CMK (cell line): ENCODE measurements around the gene CAV1.

ENCODE experiments used
- DNase-seq: peaks from one replicate; pipeline ENCODE4 v3.0.0-alpha.2; 2010; ENCODE audit warnings: low read depth

Gene CAV1

DNA sequence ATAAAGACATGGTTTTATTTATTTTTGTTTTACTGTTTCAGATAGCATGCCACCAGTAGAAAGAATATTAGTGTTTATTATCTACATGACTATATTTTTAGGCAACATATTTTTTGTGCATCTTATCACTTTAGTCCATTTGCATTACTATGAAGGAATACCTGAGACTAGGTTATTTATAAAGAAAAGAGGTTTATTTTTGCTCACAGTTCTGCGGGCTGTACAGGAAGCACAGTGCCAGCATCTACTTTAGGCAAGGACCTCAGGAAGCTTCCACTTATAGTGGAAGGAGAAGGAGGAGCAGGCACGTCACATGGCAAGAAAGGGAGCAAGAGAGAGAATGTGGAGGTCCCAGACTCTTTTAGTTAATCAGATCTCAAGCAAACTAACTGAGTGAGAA is 19.6 kb upstream of the CAV1 start:
- DNase-seq = no peak

DNA sequence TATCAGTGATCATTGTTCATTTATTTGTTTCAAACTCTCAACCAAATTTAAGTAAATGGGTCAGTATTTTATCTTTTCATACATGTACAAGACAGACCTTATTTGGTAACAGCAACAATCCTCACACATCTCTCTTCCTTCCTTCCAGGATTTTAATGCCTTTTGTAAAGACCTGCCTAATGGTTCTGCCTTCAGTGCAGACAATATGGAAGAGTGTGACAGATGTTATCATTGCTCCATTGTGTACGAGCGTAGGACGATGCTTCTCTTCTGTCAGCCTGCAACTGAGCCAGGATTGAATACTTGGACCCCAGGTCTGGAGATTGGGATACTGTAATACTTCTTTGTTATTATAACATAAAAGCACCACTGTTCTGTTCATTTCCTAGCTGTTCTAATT is 19.0 kb upstream of the CAV1 start:
- no peak for DNase-seq

DNA sequence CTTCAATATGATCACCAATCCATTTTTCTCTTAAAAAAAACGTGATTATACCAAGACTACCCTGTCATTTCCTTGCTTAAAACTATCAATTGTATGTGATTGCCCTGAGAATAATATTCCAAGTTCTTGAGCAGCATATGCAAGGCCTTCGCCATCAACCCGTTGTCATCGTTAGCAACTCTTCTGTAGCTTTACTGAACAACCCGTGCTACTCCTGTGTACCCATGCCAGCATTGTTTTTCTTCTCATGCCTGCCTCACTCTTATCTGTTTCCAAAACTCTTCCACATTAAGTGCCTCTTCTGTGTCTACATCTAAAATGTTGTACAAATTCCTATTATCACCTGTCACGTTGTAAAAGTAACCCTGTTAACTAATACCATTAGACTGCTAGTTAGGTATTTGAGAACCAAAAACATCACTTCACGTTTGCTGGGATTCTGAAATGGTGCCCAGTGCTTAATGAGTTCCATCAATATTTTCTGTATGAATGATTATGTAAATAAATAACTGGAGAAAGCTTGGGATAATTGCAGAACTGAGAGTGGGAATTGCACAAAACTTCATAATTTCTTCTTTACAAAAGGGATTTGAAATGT is 14.8 kb upstream of the CAV1 start:
- DNase-seq = no peak

DNA sequence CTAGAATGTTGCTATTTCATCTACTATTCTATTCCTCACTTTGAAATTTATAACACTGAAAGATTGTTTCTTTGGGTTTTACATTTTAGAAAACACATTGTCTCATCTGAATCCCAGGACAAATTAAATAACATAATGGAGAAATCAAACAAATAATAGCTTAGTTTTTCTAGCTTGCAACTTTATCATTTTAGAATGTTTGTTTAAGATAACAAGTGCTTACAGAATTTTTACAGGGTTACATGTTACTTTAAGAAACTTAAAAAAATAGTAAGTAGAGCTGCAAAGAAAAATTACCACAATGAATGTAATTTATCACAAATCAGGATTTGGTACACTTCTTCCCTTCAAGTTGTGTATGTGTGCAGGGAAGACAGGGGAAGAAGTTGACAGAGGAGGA is 14.0 kb upstream of the CAV1 start:
- no peak for DNase-seq

GRCh38 chr7:116511552-116512519 is 13.0 kb upstream of the CAV1 start:
- DNase-seq = no peak

- DNase-seq = no peak
These were observed 12.2 kb upstream of the CAV1 start for GRCh38 chr7:116512520-116513188.

DNA sequence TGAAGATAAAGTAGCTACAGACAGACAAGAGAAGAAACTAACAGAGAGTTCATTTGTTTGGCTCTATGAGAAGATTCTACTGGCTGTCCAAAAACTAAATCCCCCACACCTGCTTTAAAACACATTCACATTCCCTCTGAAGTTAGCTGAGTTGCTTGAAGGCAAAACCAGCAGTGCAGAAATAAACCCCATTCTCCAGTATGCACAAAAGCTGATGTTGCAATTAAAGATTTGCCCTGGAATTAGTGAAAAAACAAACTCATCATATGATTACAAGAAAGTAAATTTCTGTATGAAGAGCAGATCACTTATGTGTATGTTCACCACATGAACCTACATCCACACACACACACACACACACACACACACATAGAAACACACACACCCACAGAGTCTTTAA is 9.3 kb upstream of the CAV1 start:
- no peak for DNase-seq

DNA sequence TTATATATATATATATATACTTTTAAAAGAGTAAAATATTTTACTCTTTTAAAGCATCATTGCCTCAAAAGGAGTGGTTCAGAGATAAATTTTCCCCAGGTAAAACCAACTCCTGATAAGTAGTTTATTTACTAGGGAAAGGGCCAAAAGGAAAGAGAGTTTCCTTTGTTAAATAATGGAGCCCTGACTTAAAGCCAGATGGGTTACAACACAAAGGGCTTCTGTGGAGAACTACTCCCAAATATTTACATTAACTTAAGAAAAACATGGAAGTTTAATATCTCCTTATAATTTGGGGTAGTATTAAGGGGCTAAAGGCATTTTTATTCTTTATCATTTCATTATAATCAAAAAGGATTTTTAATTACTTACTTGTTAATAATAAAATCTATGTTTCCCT is 8.5 kb upstream of the CAV1 start:
- no peak for DNase-seq

- DNase-seq = no peak
These were observed 7.2 kb upstream of the CAV1 start for GRCh38 chr7:116517626-116518025.

- no peak for DNase-seq
These were observed 5.9 kb upstream of the CAV1 start for GRCh38 chr7:116518961-116519360.

GRCh38 chr7:116521046-116521664 is 3.7 kb upstream of the CAV1 start:
- DNase-seq = no peak

- DNase-seq = no peak
These were observed 2.6 kb upstream of the CAV1 start for GRCh38 chr7:116522247-116522646.

DNA sequence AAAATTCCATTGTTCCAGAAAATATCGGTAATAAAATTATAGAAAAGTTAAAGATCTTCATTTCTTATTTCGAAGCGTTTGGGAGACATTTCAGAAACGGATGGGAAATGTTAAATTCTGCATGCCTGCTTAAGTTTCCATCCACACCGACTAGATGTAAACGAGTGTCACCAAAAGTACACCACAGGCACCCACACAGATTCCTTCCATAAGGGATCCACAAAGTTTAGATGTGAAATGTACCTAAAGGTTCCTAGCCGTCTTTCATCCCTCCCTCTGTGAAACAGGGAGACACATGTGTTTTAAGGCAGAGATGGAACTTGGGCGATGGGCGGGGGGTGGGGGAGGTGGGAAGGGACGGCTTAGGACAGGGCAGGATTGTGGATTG is 621 bp upstream of the CAV1 start:
- DNase-seq = no peak

DNA sequence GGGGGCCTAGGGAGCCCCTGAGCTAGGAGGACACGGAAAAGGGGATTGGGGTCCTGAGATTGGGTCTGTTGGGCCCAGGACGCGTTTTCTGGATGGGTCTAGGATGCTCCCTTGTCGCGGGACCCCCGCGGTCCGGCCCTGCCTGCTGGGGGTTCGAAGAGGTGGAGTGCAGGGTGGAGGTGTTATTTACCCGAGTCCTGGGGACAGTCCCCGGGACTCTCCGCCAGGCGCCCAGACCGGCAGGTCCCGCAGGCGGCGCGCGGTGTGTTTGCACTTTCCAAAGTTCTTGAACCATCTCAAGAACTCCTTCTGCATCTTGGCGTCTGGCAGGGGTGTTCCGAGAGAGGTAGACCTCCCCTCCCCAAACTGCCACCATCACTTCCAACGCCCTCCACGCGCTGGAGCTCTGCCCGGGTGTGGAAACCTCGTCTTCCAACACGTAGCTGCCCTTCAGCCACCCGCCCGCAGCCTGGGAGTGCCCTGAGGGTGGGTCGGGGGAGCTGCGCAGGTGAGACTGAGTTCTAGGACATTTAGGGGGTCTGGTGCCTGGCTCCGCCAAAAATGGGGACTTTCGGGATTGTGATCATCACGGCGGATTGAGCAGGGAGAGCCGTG is 569 bp downstream of the CAV1 start:
- DNase-seq = no peak

DNA sequence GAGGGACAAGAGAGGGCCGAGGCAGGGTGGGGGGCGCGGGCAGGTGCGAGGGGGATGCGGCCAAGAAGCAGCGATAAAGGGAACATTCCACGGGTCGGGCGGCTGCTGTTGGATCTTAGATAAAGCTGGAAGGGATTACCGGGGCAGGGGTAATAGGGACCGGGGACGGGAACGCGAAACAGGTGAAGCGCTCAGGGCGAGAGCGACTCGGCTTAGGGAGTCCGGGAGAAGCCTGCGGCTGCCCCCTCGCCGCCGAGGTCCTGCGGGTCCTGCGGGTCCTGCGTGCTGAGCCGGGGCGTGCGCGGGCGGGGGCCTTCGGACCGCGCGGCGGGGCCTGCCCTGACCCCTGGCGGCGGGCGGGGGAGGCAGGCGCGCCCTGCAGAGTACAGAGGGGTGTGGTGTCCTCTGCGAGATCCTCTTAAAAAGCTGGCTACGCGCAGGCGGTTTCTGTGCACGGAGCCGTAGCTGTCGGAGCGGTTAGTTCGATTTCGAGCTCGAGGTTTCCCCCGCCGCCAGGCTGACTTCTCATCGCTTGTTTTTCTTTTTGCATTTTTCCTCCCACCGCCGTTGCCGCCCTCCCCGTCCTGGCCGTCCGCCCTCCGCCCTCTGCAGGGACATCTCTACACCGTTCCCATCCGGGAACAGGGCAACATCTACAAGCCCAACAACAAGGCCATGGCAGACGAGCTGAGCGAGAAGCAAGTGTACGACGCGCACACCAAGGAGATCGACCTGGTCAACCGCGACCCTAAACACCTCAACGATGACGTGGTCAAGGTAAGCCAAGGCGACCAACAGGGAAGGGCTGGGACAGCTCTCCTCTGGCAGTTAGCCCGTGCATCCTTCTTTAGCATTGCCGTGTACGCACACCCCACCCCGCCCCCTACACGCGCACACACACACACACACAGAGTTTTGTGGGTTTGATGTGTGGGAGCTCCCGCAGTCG is 1.4 kb downstream of the CAV1 start:
- peak; percentile 15 for DNase-seq

- DNase-seq = no peak
These were observed 2.1 kb downstream of the CAV1 start for GRCh38 chr7:116526897-116527296.

GRCh38 chr7:116527521-116527920 is 2.7 kb downstream of the CAV1 start:
- DNase-seq = no peak

DNA sequence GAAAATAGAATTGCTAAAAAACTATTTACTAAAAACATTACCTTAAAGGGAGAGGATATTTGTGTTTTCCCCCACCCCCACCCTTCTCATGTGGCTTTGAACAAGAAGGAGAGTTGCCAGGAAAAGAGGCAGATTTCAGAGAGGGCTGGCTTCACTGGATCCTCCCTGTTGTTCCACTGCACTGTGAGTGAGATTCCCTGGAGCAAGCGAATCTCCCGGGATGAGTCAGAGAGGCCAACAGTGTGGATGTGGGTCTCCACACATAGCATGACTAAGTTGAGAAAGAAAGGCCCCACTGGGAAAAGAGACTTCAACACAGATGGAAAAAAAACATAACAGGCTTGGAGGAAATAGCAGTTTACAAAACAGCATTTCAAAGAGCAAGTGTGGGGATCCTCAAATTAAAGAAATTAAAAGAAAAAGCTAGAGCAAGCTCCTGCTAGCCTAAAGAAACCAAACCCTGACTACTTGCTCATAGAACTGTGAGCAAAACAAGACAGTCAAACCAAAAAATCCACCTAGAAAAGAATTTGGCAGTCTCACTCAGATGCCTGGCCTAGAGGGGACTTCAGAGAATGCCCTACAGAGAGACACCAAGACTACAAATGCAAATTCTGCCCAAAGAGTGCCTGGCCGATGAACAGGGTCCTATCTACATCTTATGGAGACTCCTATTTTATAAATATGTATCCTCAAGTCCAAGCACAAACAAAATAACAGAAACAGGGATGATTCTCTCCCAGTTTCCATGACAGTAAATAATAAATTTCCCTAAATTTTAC is 3.4 kb downstream of the CAV1 start:
- DNase-seq = no peak

GRCh38 chr7:116529250-116529649 is 4.4 kb downstream of the CAV1 start:
- DNase-seq = no peak

DNA sequence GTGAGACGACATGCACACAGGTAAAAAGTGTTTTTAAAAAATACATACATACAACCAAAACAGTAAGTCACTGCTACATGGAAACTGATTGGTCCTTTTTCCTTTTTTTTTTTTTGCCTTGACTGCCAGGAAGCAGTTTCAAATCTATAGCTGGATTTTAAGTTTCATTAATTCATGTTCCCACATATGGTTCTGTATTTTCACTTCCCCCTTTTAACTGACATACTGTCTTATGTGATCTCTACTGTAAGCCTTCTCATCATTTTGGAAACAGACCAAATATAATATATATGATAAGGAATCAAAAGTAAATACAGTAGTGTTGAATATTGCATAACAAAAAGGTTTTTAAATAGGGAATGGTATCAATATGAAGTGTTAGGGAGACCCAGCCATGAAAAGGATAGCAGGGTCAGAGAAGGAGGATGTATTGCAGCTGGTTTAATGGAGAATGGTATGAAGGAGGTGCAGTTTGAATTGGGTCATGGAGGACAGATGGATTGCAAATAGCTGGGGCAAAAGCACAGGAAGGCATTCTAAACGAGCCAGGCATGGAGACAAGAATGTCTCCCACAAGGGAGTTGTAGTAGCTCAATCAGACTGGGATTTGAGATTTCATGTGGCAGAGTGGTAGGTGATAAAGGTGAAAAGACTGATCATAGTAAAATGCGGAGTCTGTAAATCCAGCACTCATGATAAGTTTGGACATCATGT is 5.4 kb downstream of the CAV1 start:
- DNase-seq = no peak
